ENCODE results near the gene TENM3.

DNA sequence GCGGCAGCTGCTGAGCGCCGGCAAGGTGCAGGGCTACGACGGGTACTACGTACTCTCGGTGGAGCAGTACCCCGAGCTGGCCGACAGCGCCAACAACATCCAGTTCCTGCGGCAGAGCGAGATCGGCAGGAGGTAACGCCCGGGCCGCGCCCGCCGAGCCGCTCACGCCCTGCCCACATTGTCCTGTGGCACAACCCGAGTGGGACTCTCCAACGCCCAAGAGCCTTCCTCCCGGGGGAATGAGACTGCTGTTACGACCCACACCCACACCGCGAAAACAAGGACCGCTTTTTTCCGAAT is 557.0 kb downstream of the TENM3 start:
- TF ChIP-seq, protein P1, sequence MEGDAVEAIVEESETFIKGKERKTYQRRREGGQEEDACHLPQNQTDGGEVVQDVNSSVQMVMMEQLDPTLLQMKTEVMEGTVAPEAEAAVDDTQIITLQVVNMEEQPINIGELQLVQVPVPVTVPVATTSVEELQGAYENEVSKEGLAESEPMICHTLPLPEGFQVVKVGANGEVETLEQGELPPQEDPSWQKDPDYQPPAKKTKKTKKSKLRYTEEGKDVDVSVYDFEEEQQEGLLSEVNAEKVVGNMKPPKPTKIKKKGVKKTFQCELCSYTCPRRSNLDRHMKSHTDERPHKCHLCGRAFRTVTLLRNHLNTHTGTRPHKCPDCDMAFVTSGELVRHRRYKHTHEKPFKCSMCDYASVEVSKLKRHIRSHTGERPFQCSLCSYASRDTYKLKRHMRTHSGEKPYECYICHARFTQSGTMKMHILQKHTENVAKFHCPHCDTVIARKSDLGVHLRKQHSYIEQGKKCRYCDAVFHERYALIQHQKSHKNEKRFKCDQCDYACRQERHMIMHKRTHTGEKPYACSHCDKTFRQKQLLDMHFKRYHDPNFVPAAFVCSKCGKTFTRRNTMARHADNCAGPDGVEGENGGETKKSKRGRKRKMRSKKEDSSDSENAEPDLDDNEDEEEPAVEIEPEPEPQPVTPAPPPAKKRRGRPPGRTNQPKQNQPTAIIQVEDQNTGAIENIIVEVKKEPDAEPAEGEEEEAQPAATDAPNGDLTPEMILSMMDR (IDR thresholded peaks at IDR 0.05; ENCODE audit: low read length): no peak
- TF ChIP-seq EZH2 (optimal IDR thresholded peaks at IDR 0.05; ENCODE audit: low read depth, low read length): no peak
- no peak for TF ChIP-seq EZH2phosphoT487 (IDR thresholded peaks at IDR 0.05; ENCODE audit: low read length)

Measured in MM.1S (cell line).